ENCODE data around the gene OR2AE1.

The OR2AE1 gene

GRCh38 chr7:99848420-99849216, 28.2 kb downstream of the OR2AE1 start:
- no peak for TF ChIP-seq CTCF (conservative IDR thresholded peaks at IDR 0.05; ENCODE audit: low read depth, low read length)
- DNase-seq (ENCODE audit: low read depth) = no peak
- no peak overlapping the region for H3K4me3 ChIP-seq (ENCODE audit: low read length)

- no peak for TF ChIP-seq CTCF (conservative IDR thresholded peaks at IDR 0.05; ENCODE audit: low read depth, low read length)
- no peak overlapping the region for H3K4me3 ChIP-seq (ENCODE audit: low read length)
- DNase-seq (ENCODE audit: low read depth) = no peak
Observed at GRCh38 chr7:99844328-99844727, 32.5 kb downstream of the OR2AE1 start.

- DNase-seq (ENCODE audit: low read depth) = no peak
- no peak overlapping the region for H3K4me3 ChIP-seq (ENCODE audit: low read length)
- no peak for TF ChIP-seq CTCF (conservative IDR thresholded peaks at IDR 0.05; ENCODE audit: low read depth, low read length)
Observed at GRCh38 chr7:99843808-99844207, 33.0 kb downstream of the OR2AE1 start.

- no peak overlapping the region for H3K4me3 ChIP-seq (ENCODE audit: low read length)
- DNase-seq (ENCODE audit: low read depth) = no peak
- TF ChIP-seq CTCF (conservative IDR thresholded peaks at IDR 0.05; ENCODE audit: low read depth, low read length) = no peak
Observed at GRCh38 chr7:99842926-99843325, 33.9 kb downstream of the OR2AE1 start.

- no peak for TF ChIP-seq CTCF (conservative IDR thresholded peaks at IDR 0.05; ENCODE audit: low read depth, low read length)
- no peak for DNase-seq (ENCODE audit: low read depth)
Observed at GRCh38 chr7:99840136-99840869, 36.5 kb downstream of the OR2AE1 start.

GRCh38 chr7:99839287-99840021, 37.4 kb downstream of the OR2AE1 start:
- no peak for TF ChIP-seq CTCF (conservative IDR thresholded peaks at IDR 0.05; ENCODE audit: low read depth, low read length)
- H3K4me3 ChIP-seq (ENCODE audit: low read length) = no peak overlapping the region
- DNase-seq (ENCODE audit: low read depth) = no peak

More at GRCh38 chr7:99840136-99840869, 36.5 kb downstream of the OR2AE1 start:
- H3K4me3 ChIP-seq (ENCODE audit: low read length) = no peak overlapping the region
